NCI-H146 treated with DMSO at 0.1 percent for 48 hours (cell line): Measurements from ENCODE around the gene BUD13.
"Not testable (repeated sequence)": the region's sequence is repeated elsewhere in the genome, so short reads cannot be mapped to it uniquely, and the experiment has no call there.

Experiments
- DNase-seq: peaks from one replicate; lab custom pipeline; 2025; ENCODE audit not compliant: unreplicated experiment; lab: John Stamatoyannopoulos, UW

The BUD13 gene

GRCh38 chr11:116762132-116762531 is 10.7 kb downstream of the BUD13 start:
- DNase-seq: no peak

GRCh38 chr11:116756044-116756443 is 16.7 kb downstream of the BUD13 start:
- DNase-seq: not testable (repeated sequence)

- no peak for DNase-seq
These were observed 22.6 kb downstream of the BUD13 start for GRCh38 chr11:116750070-116750718.

GRCh38 chr11:116742104-116742503 is 30.7 kb downstream of the BUD13 start:
- no peak for DNase-seq

GRCh38 chr11:116740741-116741140 is 32.0 kb downstream of the BUD13 start:
- DNase-seq: no peak

GRCh38 chr11:116738975-116739374 is 33.8 kb downstream of the BUD13 start:
- DNase-seq: no peak

GRCh38 chr11:116736763-116737162 is 36.0 kb downstream of the BUD13 start:
- no peak for DNase-seq

GRCh38 chr11:116733969-116734508 is 38.7 kb downstream of the BUD13 start:
- DNase-seq: no peak

- no peak for DNase-seq
These were observed 39.6 kb downstream of the BUD13 start for GRCh38 chr11:116733043-116733755.

- peak; percentile 16 for DNase-seq
These were observed 40.3 kb downstream of the BUD13 start for GRCh38 chr11:116732271-116733042.

GRCh38 chr11:116731821-116732220 is 41.0 kb downstream of the BUD13 start:
- no peak for DNase-seq

GRCh38 chr11:116731097-116731761 is 41.6 kb downstream of the BUD13 start:
- DNase-seq: peak; percentile 29

GRCh38 chr11:116730601-116731000 is 42.2 kb downstream of the BUD13 start:
- DNase-seq: no peak

- no peak for DNase-seq
These were observed 42.6 kb downstream of the BUD13 start for GRCh38 chr11:116730241-116730561.

GRCh38 chr11:116729501-116730240 is 43.1 kb downstream of the BUD13 start:
- no peak for DNase-seq

GRCh38 chr11:116727990-116728389 is 44.8 kb downstream of the BUD13 start:
- no peak for DNase-seq

- no peak for DNase-seq
These were observed 47.2 kb downstream of the BUD13 start for GRCh38 chr11:116725434-116726221.

- DNase-seq: no peak
These were observed 48.0 kb downstream of the BUD13 start for GRCh38 chr11:116724813-116725212.

GRCh38 chr11:116723511-116723910 is 49.3 kb downstream of the BUD13 start:
- DNase-seq: no peak

- DNase-seq: no peak
These were observed 50.8 kb downstream of the BUD13 start for GRCh38 chr11:116721988-116722387.
